Esophagus (tissue), 2 donors: Measurements from ENCODE around the gene ZNF644. TPM values are rescaled to one million over a fixed set of nuclear protein-coding genes. Genes with fewer than 3 reads are reported as not detected.
"Not testable (repeated sequence)": the region's sequence is repeated elsewhere in the genome, so short reads cannot be mapped to it uniquely, and the experiment has no call there.

ENCODE experiments used
- H3K27ac ChIP-seq, 2 donors: one replicate each; pipeline ENCODE4 v1.5.1; 2013; ENCODE audit warnings: low read depth in 2 of 2, mild to moderate bottlenecking in 2 of 2, inconsistent platforms in 1 of 2, low read length in 1 of 2, moderate library complexity in 1 of 2
- H3K27me3 ChIP-seq, 2 donors: one replicate each; pipeline ENCODE4 v1.6.1; 2013; ENCODE audit warnings: low read length in 2 of 2, control low read depth in 1 of 2, mild to moderate bottlenecking in 1 of 2; ENCODE audit not compliant: insufficient read depth in 2 of 2, control insufficient read depth in 1 of 2
- H3K36me3 ChIP-seq, 2 donors: one replicate each; pipeline ENCODE4 v1.6.1; 2013; ENCODE audit warnings: low read length in 1 of 2; ENCODE audit not compliant: control insufficient read depth in 2 of 2, insufficient read depth in 2 of 2
- H3K4me1 ChIP-seq, 2 donors: one replicate each; pipeline ENCODE4 v1.6.1; 2013; ENCODE audit warnings: low read length in 1 of 2; ENCODE audit not compliant: control insufficient read depth in 2 of 2, insufficient read depth in 2 of 2
- H3K4me3 ChIP-seq, 2 donors: one replicate each; pipeline ENCODE4 v1.5.1; 2013; ENCODE audit warnings: low read length in 2 of 2, mild to moderate bottlenecking in 2 of 2, low read depth in 1 of 2, moderate library complexity in 1 of 2
- H3K9me3 ChIP-seq, 2 donors: one replicate each; pipeline ENCODE4 v1.6.1; 2013; ENCODE audit warnings: mild to moderate bottlenecking in 2 of 2, low read depth in 1 of 2, low read length in 1 of 2, moderate library complexity in 1 of 2; ENCODE audit not compliant: control insufficient read depth in 2 of 2, insufficient read depth in 1 of 2
- WGBS, 2 donors: extraction: QIAGEN DNeasy Blood & Tissue Kit; methylation state at CpG; one replicate each; pipeline ENCODE4 v1.1.7; 2013; 5-methylcytosine and 5-hydroxymethylcytosine counted together
- polyA plus RNA-seq, 2 donors: library from polyadenylated mRNA; stranded (reverse); fragments of 200-250 nt; gene quantifications; one replicate each; pipeline ENCODE4 v1.2.3, GENCODE V29; 2013
- donor health status: healthy with polysubstance abuse.
- donor health status: Bipolar disorder and iron deficiency.

The ZNF644 gene
- 10 to 100 TPM; 11.0 to 15.9 TPM for polyA plus RNA-seq

GRCh38 chr1:91021686-91022517 lies at the start of gene ZNF644:
Gene ZNF644, minus strand, starts transcription at chr1:91022035. Its CDS starts 39,682 bp downstream, at chr1:90982353.
- no peaks in the 10 kb centered on the region for H3K36me3 ChIP-seq
- peaks cover 0 to 4% of the 10 kb centered on the region in 2 donors for H3K4me1 ChIP-seq
- H3K27ac ChIP-seq = peak within 1 kb of the TSS; percentile 98 to 100
- no peaks in the 10 kb centered on the region for H3K27me3 ChIP-seq
- H3K4me3 ChIP-seq = peak within 1 kb of the TSS; percentile 91 to 95
- no peaks in the 10 kb centered on the region for H3K9me3 ChIP-seq
- 1% methylated on average over 61 to 70 of the region's 70 CpGs for WGBS, 2 donors

- H3K9me3 ChIP-seq = no peaks in the 10 kb centered on the region
- H3K4me1 ChIP-seq = no peaks in the 10 kb centered on the region
- H3K36me3 ChIP-seq = no peaks in the 10 kb centered on the region
- H3K4me3 ChIP-seq = no peak overlapping the region
- H3K27me3 ChIP-seq = no peaks in the 10 kb centered on the region
- WGBS, 2 donors = 16 to 39% methylated on average over 3 of the region's 3 CpGs
- H3K27ac ChIP-seq = no peak overlapping the region
These were observed 48.5 kb upstream of the ZNF644 start for GRCh38 chr1:91070298-91070697.

- 16 to 41% methylated on average over 1 of the region's 1 CpG for WGBS, 2 donors
- H3K9me3 ChIP-seq = no peaks in the 10 kb centered on the region
- no peaks in the 10 kb centered on the region for H3K36me3 ChIP-seq
- H3K27ac ChIP-seq = no peak overlapping the region
- H3K27me3 ChIP-seq = no peaks in the 10 kb centered on the region
- H3K4me1 ChIP-seq = no peaks in the 10 kb centered on the region
- no peak overlapping the region for H3K4me3 ChIP-seq
These were observed 44.7 kb upstream of the ZNF644 start for GRCh38 chr1:91066538-91066937.

- no peaks in the 10 kb centered on the region for H3K27me3 ChIP-seq
- H3K4me3 ChIP-seq = no peak overlapping the region
- H3K9me3 ChIP-seq = no peaks in the 10 kb centered on the region
- no peak overlapping the region for H3K27ac ChIP-seq
- no peaks in the 10 kb centered on the region for H3K36me3 ChIP-seq
- 44 to 68% methylated on average over 4 of the region's 4 CpGs for WGBS, 2 donors
- H3K4me1 ChIP-seq = no peaks in the 10 kb centered on the region
These were observed 43.5 kb upstream of the ZNF644 start for GRCh38 chr1:91065337-91065736.

- WGBS, 2 donors = 77 to 80% methylated on average over 5 of the region's 5 CpGs
- H3K9me3 ChIP-seq, H3K4me1 ChIP-seq, H3K27me3 ChIP-seq, H3K27ac ChIP-seq, H3K4me3 ChIP-seq, H3K36me3 ChIP-seq: not testable (repeated sequence)
These were observed 41.6 kb upstream of the ZNF644 start for GRCh38 chr1:91063403-91063802.

- WGBS, 2 donors = 49 to 54% methylated on average over 2 of the region's 2 CpGs
- Histone ChIP-seq H3K27ac (no peak overlapping the region), H3K4me1 (no peaks in the 10 kb centered on the region), H3K36me3 (no peaks in the 10 kb centered on the region), H3K27me3 (no peaks in the 10 kb centered on the region), H3K9me3 (no peaks in the 10 kb centered on the region), H3K4me3 (no peak overlapping the region)
These were observed 37.3 kb upstream of the ZNF644 start for GRCh38 chr1:91059157-91059556.

- Histone ChIP-seq H3K4me3 (no peak overlapping the region), H3K9me3 (no peaks in the 10 kb centered on the region), H3K27ac (no peak overlapping the region), H3K27me3 (no peaks in the 10 kb centered on the region), H3K4me1 (no peaks in the 10 kb centered on the region), H3K36me3 (no peaks in the 10 kb centered on the region)
- 41 to 54% methylated on average over 2 of the region's 2 CpGs for WGBS, 2 donors
These were observed 35.9 kb upstream of the ZNF644 start for GRCh38 chr1:91057784-91058183.

- H3K27me3 ChIP-seq = no peaks in the 10 kb centered on the region
- H3K4me3 ChIP-seq = no peak overlapping the region
- no peak overlapping the region for H3K27ac ChIP-seq
- 70 to 84% methylated on average over 2 of the region's 2 CpGs for WGBS, 2 donors
- H3K4me1 ChIP-seq = no peaks in the 10 kb centered on the region
- H3K9me3 ChIP-seq = no peaks in the 10 kb centered on the region
- no peaks in the 10 kb centered on the region for H3K36me3 ChIP-seq
These were observed 33.1 kb upstream of the ZNF644 start for GRCh38 chr1:91054780-91055481.

GRCh38 chr1:91053630-91054029 lies 31.8 kb upstream of the ZNF644 start:
- H3K27ac ChIP-seq = no peak overlapping the region
- H3K9me3 ChIP-seq = no peaks in the 10 kb centered on the region
- no peak overlapping the region for H3K4me3 ChIP-seq
- no peaks in the 10 kb centered on the region for H3K36me3 ChIP-seq
- H3K4me1 ChIP-seq = no peaks in the 10 kb centered on the region
- H3K27me3 ChIP-seq = no peaks in the 10 kb centered on the region
- 53 to 54% methylated on average over 2 of the region's 2 CpGs for WGBS, 2 donors
